GM19193 (cell line): Measurements from ENCODE around the gene TMEM250.

Experiments used
- POLR2A ChIP-seq: IDR thresholded peaks from 4 replicates; pipeline ENCODE4 v1.6.1; 2011; ENCODE audit not compliant: insufficient read depth, insufficient read length; ENCODE audit errors: extremely low read depth

Gene TMEM250

DNA sequence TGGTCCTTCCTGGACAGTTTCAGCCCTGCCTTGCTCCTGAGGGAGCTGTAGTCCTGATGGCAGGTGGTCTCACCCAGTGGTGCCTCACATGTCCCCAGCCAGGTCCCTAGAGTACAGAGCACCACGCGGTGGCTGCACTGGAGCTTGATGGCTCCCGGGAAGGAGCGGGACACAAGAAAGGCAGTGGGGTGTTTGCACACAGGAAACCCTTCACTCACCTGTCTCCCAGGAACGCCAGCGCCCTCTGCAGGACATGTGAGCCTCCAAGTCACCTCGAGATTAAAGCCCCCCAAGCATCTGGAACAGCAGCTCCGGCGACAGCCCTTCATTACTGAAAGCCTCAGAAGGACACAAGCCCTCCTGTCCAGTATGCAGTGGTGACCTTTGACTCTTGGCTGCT, 19.9 kb upstream of the TMEM250 start:
- TF ChIP-seq POLR2A = no peak

GRCh38 chr9:136137321-136138265, 18.9 kb upstream of the TMEM250 start:
- no peak for TF ChIP-seq POLR2A

- TF ChIP-seq POLR2A = no peak
Measured at GRCh38 chr9:136136127-136136925, 17.7 kb upstream of the TMEM250 start.

GRCh38 chr9:136135326-136136126, 16.9 kb upstream of the TMEM250 start:
- no peak for TF ChIP-seq POLR2A

- TF ChIP-seq POLR2A = no peak
Measured at GRCh38 chr9:136133959-136134484, 15.3 kb upstream of the TMEM250 start.

DNA sequence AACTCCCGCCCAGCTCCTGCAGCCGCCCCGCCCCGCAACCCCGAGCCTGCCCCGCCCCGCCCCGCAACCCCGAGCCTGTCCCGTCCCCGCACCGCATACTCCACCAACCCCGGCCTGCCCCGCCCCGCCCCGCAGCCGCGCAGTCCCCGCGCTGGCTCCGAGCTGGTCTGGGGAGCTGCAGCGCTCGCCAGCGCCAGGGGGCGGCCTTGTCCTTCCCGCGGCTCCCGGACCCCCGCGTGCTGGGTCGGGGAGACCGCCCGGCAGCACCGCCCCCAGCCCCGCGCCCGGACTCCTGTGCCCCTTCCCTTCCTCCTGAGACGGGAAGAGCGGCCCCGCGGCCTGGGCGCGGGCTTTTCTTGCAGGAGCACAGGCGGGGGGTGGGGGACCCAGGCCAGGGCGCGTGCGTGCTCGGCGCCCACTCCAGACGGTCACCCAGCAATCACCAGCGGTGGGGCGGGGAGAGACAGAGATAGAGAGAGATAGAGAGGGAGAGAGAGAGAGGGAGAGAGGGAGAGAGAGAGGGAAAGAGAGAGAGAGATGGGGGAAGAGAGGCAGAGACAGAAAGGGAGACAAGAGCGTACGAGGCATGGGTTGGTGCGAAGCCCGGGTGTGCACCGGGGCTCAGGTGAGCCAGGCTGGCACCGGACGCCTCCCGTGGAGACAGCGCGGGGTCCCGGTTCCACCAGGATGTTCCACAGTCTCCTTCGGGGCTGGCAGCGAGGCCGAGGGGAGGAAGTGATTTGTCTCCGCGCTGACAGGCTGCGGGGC, 14.7 kb upstream of the TMEM250 start:
- no peak for TF ChIP-seq POLR2A

- TF ChIP-seq POLR2A = no peak
Measured at GRCh38 chr9:136132512-136133050, 13.9 kb upstream of the TMEM250 start.

- TF ChIP-seq POLR2A = no peak
Measured at GRCh38 chr9:136131629-136132511, 13.2 kb upstream of the TMEM250 start.

DNA sequence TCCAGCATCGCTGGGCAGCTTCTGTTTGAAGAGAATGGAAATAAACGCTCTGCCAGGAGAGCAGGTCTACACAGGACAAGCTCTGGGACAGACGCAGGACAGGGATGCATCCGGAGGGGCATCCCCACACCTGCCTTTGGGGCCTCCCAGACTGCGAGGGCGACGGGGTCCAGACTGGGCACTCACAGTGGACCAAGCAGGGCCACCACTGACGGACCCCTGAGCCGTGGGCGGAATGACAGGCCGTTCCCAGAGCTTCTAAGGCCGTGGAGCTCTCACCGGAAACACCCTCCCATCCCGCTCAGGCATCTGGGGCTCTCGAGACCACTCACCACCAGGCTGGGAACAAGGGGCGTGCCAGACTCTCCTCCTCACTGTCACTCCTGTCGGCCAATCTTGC, 10.5 kb upstream of the TMEM250 start:
- TF ChIP-seq POLR2A = no peak

DNA sequence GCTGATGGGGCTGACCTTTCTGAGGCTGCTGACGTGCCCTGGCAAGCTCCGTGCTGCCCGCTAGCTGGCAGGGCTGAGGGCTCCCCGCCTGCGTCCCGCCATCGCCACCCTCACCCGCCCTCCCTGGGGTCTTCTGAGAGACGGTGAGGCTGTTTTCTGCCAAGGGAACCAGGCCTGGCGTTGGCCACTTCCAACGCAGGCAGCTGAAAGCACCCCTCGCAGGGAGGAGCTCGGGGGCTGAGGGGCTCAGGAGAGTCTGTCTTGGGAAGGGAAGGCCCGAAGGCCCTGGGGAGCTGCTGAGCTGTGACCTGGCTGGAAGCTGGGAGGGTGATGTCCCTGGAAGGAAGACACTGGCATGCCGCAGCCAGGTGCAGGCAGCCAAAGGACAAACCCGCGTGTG, 9.8 kb upstream of the TMEM250 start:
- no peak for TF ChIP-seq POLR2A

DNA sequence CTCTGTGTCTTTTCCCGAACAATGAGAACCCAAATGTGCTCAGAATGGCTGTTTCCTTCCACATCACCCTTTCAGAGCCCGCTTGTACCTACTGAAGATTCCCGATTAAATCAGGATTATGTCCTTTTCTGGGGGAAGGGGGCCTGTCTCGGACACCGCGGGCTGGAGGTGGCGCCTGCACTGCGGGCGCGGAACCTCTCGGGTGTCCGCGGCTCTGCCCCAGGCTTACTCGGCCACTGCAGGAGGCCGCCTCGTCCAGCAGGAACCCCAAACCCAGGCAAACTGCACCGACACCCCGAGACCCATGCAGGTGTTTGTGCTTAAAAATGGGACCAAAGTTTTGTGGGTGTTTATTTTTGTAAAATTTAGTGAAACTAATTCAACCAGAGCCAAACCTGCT, 8.6 kb upstream of the TMEM250 start:
- TF ChIP-seq POLR2A = no peak

DNA sequence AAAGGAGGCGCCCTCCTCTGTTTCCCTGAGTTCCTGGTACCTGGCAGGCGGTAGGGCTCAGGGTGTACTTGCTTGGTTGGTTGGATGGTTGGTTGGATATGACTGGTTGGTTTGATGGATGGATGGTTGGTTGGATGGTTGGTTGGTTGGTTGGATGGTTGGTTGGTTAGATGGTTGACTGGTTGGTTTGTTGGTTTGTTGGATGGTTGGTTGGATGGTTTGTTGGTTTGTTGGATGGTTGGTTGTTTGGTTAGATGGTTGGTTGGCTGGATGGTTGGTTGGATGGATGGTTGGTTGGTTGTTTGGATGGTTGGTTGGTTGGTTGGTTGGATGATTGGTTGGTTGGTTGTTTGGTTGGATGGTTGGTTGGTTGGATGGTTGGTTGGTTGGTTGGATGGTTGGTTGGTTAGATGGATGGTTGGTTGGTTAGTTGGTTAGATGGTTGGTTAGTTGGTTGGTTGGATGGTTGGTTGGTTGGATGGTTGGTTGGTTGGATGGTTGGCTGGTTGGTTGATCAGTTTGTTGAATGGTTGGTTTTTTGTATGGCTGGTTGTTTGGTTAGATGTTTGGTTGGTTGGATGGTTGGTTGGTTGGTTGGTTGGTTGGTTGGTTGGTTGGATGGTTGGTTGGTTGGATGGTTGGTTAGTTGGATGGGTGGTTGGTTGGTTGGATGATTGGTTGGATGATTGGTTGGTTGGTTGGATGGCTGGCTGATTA, 6.5 kb upstream of the TMEM250 start:
- TF ChIP-seq POLR2A = no peak

DNA sequence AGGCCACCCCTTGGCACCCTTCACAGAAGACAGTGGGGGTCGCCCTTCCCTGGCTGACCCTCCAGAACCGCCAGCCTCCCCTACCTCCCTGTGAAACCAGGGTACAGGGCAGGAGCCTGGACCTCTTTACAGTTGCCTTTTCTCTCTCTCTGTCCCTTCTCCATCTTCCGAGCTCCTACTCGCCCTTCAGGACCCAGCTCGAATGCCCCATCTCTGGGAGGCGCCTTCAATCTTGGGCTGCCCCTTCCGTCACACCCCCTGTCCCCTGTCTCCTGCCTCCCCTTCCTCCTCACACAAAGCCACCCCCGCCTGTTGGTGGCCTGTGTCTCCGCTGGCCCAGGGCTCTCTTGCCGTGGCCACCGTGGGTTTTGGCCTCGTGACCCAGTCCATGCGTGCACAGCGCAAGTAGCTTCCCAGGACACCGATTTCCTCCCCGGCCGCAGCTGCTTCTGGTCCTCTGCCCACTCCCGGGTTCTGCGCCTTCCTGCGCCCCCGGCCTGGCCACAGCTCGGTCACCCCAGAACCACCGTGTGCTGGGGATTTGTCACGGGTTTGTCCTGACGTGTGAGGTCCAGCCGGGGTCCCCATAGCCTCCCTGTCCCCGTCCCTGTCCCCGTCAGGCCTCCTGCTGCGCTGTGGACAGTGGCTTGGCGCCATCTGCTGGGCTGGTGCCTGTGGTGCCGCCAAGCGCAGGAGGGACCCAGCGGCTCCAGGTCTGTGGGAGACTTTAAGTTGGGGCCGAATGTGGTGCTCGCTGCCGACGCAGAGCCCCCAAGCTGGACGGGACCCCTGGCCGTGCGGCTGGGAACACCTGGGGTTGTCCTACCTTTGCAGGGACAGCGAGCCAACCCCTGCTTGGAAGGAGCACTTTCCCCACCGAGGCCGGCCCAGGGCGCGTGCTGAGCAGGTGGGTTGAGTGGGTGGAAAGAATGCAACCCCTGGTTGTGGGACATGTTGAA, 4.0 kb upstream of the TMEM250 start:
- TF ChIP-seq POLR2A = no peak
